NCI-H1092 treated with DMSO at 0.1 percent for 48 hours (cell line): ENCODE results near the gene GJA10.

ENCODE experiments used
- DNase-seq: peaks from one replicate; lab custom pipeline; 2025; lab: John Stamatoyannopoulos, UW

Gene GJA10

DNA sequence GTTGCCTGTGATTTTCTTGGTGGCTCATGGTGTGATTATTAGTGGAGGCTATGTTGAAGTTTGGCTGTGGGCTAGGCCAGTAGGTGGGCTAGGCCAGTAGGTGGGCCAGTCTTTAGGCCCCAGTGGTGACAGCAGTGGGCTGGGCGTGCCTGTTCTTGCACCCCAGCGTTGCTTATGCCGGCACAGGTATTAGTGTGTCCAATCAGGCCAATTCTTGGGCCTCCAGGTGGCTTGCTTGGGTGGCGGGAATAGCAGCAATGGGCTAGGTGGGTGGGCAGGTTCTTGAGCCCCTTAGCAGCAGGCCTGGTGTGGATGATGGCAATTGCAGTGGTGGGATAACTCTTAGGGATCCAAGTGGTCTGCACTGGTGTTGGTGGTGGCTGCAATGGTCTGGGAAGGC is 22.9 kb downstream of the GJA10 start:
- no peak for DNase-seq

DNA sequence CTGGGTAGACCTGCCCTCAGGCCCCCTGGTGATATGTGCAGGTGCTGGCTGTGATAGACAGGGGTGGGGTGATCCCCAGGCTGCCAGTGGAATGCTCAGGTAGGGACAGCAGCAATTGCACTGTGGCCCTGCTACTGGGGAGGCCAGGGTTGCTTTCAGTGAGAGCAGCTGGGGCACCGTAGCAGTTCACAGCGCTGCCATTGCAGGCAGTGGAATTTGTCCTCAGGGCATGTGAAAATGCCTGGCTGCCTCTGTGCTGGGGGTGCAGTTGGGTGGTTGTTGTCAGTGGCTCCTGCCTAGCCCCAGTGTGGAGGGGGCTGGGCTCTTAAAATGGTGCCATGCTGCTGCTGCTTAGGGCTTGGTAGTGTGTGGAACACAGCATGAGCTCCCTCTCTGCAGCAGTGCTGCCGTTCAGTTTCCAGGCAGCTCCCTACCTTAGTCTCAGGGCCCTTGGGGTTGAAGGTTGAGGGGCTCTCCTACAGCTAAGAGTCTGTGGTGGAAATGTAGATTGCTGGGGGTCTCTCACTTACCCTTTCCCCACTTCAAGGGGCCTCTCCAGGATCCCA is 23.6 kb downstream of the GJA10 start:
- DNase-seq = no peak

DNA sequence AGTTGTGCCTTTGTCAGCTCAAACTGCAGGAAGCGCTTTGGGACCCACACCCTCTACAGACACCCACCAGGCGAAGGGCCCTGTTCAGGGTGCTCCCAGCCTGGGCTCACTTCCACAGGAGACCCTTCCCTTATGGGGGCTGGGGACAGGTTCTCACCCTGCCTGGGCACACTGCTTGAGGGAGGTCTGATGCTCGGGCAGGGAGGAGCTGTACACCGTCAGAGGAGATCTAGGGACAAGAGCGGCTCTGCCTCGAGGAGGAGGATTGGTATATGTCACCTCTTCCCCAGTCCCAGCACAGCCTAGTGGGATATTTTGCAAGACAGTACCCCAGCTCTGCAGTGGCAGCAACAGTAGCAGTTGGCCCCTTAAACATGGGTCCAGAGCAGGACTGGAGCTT is 26.9 kb downstream of the GJA10 start:
- no peak for DNase-seq

DNA sequence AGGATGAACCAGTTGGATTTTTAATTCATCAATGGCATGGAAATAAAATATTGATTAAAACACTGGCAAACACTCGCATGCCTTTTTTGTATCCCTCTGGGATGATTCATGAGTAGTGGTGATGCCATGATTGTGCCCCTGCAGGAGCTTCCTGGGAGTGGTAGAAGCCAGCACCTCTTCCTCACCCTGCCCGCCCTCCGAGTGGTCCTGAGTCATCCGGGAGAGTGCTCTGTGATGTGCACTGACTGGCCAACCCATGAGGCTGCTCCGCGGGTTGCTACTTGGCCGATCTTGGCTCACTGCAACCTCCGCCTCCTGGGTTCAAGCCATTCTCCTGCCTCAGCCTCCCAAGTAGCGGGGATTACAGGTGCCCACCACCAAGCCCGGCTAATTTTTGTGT is 27.4 kb downstream of the GJA10 start:
- no peak for DNase-seq

DNA sequence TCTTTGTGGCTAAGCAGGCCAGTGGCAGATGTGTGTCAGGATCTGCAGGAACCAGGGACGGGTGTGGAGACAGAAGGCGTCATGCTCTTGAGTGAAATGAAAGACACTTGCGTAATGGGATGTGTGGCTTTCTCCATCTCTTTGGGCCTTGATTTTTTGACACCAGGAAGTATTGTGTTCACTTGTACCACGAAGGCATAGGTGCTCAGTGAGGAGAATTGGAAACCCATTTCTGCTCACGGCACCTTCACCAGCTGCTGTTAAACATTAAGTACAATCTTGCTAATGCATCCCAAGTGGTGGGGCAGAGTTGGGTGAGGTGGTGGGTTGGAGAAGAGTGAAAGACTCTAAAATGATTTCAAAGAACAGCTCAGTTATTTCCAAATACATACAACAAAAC is 30.0 kb downstream of the GJA10 start:
- DNase-seq = no peak

DNA sequence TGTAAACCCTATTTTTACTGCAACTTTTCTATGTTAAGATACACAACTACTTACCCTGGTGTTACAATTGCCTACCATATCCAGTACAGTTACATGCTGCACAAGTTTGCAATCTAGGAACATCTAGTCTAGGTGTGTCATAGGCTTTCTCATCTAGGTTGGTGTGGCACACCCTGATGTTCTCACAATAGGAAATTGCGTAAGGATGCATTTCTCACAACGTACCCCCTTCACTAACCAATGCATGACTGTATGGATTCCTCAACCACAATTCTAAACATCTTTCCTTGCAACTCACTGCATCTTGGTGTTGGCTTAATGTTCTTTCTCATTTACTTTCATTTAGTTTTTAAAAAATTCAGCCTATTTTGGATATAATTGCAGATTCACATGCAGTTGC is 31.6 kb downstream of the GJA10 start:
- DNase-seq = no peak

DNA sequence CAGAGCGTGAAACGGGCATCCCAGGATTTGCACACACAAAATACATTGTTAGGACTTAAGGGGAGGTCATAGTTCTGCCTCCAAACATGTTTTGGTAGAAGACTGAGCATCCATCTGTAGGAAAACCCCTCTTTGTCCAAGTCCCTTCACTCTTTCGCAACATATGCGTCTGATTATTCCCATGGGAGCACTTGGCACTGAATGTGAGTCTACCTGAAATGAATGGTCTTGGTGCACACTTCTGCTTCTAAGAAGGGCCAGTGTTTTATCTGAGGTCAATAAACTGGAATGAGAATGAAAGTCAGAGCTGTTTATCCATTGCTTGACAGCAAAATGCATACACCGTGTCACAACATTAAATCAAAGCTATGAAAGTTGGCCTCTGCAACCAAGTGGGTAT is 33.0 kb downstream of the GJA10 start:
- no peak for DNase-seq

DNA sequence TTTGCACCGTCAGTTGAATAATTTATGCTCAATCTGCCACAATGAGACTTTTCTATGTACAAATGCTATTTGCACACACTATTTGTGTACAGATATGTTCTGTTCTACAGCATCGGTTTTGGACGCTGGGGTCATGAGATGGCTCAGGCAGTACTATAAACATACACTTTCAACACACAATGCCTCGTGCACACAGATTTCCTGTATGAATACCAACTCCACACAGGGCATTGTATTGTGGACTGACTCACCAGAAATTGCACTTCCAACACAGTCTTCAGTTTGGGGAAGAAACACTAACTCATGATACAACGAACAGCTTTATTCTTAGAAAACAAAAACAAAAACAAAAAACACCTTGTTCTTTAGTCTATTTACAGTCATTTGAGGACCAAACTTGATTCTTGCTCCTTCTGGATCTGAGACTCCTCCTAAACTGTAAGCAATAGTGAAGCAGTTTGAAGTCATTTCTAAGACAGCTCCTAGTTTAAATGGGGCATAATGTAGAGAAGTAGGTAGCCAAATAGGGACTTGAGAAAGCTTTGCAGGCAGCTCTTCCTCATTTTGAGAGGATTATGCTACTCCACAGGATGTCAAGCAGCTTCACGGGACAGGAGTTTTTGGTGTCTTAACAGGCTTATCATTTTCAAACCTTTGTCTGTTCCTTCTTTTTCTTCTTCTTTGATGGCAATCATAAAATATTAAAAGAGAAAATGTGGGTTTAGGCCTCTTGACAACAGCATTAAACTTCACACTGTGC is 33.7 kb downstream of the GJA10 start:
- DNase-seq = no peak

DNA sequence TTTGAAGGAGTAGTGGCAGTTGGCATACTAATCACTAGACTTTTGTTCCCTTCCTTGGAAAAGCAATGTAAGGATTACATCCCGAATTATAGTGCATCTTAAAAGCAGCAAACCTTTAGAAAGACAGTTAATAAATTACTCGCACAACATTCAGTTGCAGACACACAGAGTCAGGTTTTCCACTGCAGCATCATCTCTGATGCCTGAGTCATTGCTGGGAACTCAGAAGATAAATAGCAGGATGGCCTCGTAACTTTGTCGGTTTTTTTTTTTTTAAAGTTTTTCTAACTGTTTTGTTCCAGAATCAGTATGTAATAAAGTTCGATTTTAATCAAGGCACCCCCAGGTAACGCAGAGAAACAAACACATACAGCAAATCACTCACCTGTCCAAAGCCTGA is 34.3 kb downstream of the GJA10 start:
- no peak for DNase-seq

DNA sequence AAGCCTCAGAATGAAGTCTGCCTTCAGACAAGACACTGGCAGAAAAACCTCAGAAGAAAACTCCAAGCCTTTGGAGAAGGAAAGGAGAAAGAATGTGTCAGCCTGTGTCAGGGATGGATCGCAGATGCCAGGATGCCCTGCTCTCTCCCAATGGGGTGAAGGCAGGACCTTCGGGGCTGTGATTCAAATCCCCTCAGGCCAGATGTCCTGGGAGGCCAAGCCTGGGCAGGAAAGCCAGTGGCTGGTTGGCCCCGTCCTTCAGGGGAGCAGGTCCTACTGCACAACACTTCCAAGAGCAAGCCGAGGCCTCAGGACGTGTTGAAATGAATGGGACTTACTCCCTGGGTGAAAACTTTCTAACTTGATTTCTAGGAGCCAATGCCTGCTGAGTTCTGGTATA is 36.5 kb downstream of the GJA10 start:
- DNase-seq = no peak

DNA sequence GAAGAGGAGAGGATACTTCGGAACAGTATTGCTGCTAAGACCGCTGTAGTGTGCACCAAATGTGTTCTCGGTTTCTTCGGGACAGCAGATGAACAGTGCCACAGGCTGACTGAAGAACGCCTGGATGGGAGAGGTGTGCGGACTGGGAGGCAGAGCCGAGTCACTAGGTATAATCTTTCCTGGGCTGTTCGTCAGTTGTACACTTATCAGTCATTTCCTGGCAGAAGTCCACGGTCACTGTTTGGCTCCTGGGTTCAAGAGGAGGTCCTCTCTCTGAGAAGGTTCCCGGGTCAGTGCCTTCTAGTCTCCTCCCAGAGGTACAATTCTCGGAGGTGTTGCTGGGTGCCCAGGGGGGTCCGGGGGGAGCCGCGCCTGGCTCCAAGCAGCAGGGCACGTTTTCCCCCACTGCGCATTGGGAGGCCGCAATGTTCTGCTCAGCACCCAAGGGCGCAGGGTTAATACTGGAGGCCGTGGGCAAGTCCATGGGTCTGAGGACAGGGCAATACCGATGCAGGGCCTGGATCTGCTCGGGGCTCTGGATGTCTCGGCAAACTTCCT is 38.1 kb downstream of the GJA10 start:
- no peak for DNase-seq

DNA sequence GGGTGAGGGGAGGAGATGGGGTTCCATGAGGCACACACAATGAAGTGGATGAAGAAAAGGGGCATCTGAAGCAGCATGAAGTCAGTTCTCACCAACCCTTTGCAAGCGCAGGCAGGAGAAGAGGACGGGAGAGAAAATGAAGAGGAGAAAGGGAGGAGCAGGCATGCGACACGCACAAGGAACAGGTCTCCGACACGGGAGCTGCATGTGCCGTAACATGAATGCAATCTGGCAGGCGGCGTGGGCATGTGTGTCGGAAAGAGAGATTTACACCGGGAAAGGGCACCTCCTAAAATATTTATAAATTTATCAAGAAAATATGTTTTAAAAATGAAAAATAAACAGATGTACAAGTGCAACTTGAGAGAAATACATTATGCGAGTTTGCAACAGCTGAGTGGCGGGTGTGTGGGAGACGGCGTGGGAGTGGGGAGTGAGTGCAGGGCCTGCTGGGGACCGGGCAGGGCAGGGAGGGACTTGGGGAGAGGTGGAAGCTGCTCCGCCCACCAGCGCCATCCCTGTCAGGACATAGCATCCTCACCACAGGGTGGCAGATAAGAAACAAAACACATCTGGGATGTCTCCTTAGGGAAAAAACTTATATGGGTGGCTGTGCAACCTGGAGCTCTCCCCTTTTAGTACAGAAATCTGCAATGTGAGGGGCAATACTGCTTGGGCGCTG is 40.6 kb downstream of the GJA10 start:
- DNase-seq = no peak

DNA sequence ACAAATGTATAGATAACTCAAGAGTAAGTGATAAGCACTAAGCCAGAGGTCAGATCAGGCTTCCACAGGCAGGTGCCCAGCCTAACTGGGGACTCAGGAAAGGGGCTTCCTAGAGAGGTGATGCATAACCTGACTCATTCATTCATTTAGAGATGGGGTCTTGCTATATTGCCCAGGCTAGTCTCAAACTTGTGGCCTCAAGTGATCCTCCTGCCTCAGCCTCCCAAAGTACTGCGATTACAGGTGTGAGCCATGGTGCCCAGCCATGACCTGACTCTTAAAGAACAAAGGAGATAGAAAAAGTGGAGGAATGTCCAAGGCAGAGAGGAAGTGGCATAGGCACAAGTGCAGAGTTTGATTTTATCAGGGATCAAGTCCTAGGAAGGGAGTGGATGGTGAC is 41.9 kb downstream of the GJA10 start:
- DNase-seq = no peak

DNA sequence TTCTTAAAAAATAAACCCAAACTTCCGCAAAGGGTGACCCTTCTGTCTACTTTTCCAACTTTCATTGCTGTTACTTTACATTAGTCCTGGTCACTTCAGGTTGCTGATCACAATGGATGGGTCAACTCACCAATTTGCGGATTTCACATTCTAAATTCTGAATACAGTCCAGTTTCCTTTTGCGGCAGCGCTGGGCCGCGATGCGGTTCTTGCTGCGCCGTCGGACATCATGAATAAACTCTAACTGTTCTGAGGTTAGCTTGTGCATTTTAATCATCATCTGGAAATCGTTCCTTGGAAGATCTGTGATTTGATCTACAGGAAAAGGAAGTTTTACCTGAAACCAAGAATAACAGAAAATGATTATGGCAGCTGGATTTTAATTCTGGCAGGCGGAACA is 43.7 kb downstream of the GJA10 start:
- DNase-seq = no peak

DNA sequence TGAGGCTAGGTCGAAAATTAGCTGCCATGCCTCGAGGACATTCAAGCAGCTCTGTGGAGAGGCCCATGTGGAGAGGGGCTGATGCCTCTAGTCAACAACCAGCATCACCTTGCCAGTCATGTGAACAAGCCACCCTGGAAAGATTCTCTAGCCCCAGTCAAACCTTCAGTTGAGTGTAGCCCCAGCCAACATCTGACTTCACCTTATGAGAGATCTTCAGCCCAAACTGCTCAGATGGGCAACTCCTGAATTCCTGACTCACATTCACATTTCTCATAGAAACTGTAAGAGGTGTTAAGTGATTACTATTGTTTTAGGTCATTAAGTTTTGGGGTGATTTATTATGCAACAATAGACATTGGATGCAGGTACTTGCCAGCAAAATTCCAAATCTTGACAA is 44.9 kb downstream of the GJA10 start:
- DNase-seq = no peak

DNA sequence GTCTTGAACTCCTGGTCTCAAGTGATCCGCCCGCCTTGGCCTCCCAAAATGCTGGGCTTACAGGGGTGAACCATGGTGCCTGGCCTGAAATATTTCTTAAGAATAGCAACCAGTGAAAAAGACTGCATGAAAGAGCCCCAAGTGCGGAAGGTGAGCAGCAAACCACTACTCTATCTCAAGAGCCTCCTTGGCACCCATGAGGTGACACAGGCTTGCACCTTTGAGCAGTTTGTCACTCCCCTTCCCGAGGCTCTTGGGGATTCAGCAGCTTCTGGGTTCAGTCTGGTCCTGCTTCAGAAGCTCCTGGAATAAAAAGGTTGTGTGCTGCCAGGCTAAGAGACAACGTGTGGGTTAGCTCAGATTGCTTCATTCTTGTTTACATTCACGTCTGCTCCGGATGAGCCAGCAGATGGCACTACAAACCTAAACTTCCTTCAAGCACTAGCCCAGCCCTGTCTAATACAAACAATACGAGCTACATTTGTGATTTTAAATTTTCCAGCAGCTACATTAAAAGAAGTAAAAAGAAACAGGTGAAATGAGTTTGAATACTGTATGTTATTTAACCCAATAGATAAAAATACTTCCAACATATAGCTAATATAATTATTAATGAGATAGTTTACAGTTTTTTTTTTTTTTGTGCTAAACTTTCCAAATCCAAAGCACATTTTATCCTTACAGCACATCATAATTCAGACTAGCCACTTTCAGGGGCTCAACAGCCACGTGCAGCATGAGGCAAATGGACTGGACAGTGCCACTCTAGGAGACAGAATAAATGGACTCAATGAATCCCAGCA is 46.2 kb downstream of the GJA10 start:
- DNase-seq = peak; percentile 68

DNA sequence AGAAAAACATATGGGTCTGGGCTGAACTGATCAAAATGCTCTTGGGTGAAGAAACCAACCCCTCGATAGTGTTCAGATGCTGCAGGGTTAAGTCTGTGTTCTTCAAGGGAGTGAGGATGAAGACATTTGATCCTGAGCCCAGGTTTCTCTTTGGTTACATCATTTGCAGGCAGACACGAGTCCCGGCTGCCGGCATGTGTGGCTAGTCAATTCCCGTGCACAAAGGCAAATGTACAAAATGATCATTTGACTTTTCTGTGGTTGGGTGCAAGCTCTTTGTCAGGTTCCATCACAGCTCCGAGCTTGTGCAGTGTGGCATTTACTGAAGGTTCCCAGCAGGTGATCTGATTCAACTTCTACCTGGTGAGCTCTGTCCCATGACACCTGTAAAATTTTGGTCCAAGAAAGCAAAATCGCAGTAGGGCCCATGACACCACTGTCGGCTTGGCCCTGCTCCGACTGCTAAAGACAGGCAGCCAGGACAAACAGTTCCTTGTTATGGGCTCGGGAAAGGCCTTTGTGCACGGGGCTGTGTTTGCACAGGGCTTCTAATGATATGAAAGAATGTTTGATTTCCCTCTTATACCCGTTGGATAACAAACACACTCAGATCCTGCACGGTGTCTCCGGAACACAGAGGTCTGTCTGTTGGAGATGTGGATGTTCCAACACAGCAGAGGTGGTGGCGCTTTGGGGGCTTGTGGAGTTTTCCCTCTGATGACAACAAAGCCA is 46.9 kb downstream of the GJA10 start:
- peak; percentile 67 for DNase-seq

DNA sequence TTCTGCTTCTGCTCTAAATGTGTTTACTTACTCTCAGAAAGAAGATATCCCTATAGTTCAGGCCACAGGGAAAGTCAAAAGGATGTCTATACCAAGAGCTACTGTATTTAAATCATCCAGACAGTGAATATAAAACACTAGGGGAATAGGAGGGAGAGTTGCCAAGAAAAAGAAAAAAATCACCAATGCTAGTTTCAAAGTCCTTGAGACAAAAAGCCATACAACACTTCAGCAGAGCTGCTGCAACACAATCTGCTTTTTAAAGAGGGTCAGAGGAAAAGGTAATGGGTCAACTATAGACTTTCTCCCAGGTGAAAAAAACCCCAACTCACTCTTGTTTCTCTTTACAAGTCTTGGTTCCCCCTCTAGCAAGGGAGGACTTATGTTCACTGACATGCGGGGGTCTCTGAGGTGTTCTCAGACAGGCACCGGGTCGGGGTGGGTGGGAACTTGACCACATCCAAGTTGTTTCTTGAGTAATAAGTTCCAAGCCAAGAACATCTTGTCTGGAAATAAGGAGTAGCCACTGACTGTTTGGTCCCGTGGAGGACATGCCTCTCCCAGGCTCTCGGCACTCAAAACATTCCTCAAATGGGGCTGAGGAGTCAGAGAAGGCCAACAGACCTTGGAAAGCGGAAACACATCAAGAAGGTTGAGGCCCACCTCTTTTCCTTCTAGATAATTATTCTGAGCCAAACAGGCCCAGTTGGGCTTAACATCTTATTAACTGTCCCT is 47.7 kb downstream of the GJA10 start:
- no peak for DNase-seq

DNA sequence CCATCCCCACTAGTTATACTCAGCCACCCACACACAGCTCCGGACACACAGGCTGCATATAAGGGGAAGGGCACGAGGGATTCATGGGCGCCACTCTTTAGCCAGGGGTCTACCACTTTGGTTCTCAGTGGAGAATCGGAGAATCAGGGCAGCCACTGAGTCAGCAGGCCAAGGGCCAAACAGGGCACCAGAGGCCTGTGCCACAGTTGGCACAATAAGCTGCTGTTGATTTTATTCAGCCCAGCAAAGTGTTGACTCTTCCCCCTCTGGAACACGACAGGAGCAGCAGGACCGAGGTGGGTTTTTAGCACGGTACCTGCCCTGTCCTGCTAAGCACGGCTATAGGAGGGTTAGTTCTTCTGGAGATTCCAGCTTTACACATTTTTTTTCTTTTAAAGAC is 48.3 kb downstream of the GJA10 start:
- DNase-seq = no peak

DNA sequence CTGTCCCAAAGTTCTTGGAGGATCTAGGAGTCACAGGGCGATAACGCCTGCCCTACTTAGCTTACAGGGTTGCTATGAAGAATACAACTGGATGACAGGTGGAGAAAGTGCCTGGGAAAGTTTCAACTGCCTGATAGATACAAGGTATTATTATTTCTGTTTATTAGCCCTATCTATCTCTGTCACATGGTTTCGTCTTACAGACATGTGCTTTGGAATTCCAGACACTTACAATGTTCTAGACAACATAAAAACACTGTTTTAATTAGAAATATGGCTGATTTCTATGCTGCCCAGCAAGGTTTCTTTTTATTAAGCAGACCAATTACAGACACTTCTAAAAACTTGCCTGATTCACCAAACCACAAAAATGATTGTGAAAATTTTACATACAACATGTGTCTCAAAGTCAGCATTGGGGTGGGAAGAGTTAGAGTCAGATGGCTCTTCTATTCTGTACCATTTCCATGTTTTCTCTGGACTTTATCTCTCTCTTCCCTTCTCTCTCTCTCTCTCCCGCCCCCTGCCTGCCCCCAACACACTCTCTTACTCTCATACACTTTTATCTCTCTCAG is 50.0 kb downstream of the GJA10 start:
- no peak for DNase-seq
